SK-N-SH treated with all-trans-retinoic acid at 6 μM for 48 hours (cell line): ENCODE measurements around the gene SDHB.

Source experiments
- ATAC-seq: fragments of 200-7000 bp; cut with Tn5 transposase; 3 replicates; pipeline ENCODE4 v1.9.1; 2020; ENCODE audit warnings: mild to moderate bottlenecking, moderate library complexity
- ARNTL ChIP-seq: fragments of 450-650 bp; formaldehyde crosslinking; IDR thresholded peaks from 2 replicates; pipeline ENCODE4 v1.5.0; 2020; ENCODE audit warnings: low read depth, mild to moderate bottlenecking, moderate library complexity, borderline replicate concordance
- BACH2 ChIP-seq: fragments of 250-450 bp; sonication (Bioruptor Pico); IDR thresholded peaks from 2 replicates; pipeline ENCODE4 v1.9.0; 2021; ENCODE audit warnings: mild to moderate bottlenecking, borderline replicate concordance
- CSDC2 ChIP-seq: fragments of 250-450 bp; sonication (Bioruptor Pico); IDR thresholded peaks from 2 replicates; pipeline ENCODE4 v1.5.0; 2020; ENCODE audit warnings: mild to moderate bottlenecking, moderate library complexity
- ESRRG ChIP-seq: fragments of 250-450 bp; sonication (Bioruptor Pico); IDR thresholded peaks from 2 replicates; pipeline ENCODE4 v1.6.1; 2021; ENCODE audit warnings: mild to moderate bottlenecking
- GLIS3 ChIP-seq: fragments of 250-450 bp; sonication (Bioruptor Pico); IDR thresholded peaks from 2 replicates; pipeline ENCODE4 v1.5.0; 2020; ENCODE audit warnings: mild to moderate bottlenecking, moderate library complexity
- ISL1 ChIP-seq: fragments of 250-450 bp; sonication (Bioruptor Pico); IDR thresholded peaks from 2 replicates; pipeline ENCODE4 v2.1.2; 2022; ENCODE audit warnings: mild to moderate bottlenecking, moderate library complexity
- OSR1 ChIP-seq: fragments of 250-450 bp; sonication (Bioruptor Pico); IDR thresholded peaks from 2 replicates; pipeline ENCODE4 v1.8.0; 2022; ENCODE audit warnings: moderate library complexity, mild to moderate bottlenecking, inconsistent platforms
- PPARA ChIP-seq: fragments of 250-450 bp; sonication (Bioruptor Pico); IDR thresholded peaks from 2 replicates; pipeline ENCODE4 v1.5.0; 2020; ENCODE audit warnings: mild to moderate bottlenecking, borderline replicate concordance
- RARB ChIP-seq: fragments of 250-450 bp; sonication (Bioruptor Pico); IDR thresholded peaks from 2 replicates; pipeline ENCODE4 v1.8.0; 2021; ENCODE audit warnings: mild to moderate bottlenecking, moderate library complexity
- SNAI2 ChIP-seq: fragments of 250-450 bp; sonication (Bioruptor Pico); IDR thresholded peaks from 2 replicates; pipeline ENCODE4 v1.5.0; 2020; ENCODE audit warnings: mild to moderate bottlenecking, moderate library complexity
- TCF4 ChIP-seq: fragments of 250-450 bp; sonication (Bioruptor Pico); IDR thresholded peaks from 2 replicates; pipeline ENCODE4 v1.8.0; 2021; ENCODE audit warnings: mild to moderate bottlenecking, moderate library complexity, borderline replicate concordance
- TOX ChIP-seq: fragments of 250-450 bp; sonication (Bioruptor Pico); IDR thresholded peaks from 2 replicates; pipeline ENCODE4 v1.8.0; 2021; ENCODE audit warnings: mild to moderate bottlenecking, moderate library complexity, borderline replicate concordance
- ZC3H10 ChIP-seq: fragments of 250-450 bp; sonication (Bioruptor Pico); IDR thresholded peaks from 2 replicates; pipeline ENCODE4 v1.5.1; 2021; ENCODE audit warnings: mild to moderate bottlenecking, moderate library complexity
- ZFP3 ChIP-seq: fragments of 250-450 bp; sonication (Bioruptor Pico); IDR thresholded peaks from 2 replicates; pipeline ENCODE4 v1.5.0; 2020; ENCODE audit warnings: mild to moderate bottlenecking, moderate library complexity
- ZFP30 ChIP-seq: fragments of 450-650 bp; formaldehyde crosslinking; IDR thresholded peaks from 2 replicates; pipeline ENCODE4 v1.5.0; 2022; ENCODE audit warnings: mild to moderate bottlenecking, moderate library complexity
- ZNF565 ChIP-seq: fragments of 450-650 bp; formaldehyde crosslinking; conservative IDR thresholded peaks from 2 replicates; pipeline ENCODE4 v1.5.0; 2020; ENCODE audit warnings: low read depth, mild to moderate bottlenecking, moderate library complexity
- ZNF70 ChIP-seq: fragments of 450-650 bp; formaldehyde crosslinking; IDR thresholded peaks from 2 replicates; pipeline ENCODE4 v1.5.0; 2020; ENCODE audit warnings: mild to moderate bottlenecking, moderate library complexity
- ZNF8 ChIP-seq: fragments of 450-650 bp; formaldehyde crosslinking; IDR thresholded peaks from 2 replicates; pipeline ENCODE4 v1.5.0; 2020; ENCODE audit warnings: mild to moderate bottlenecking, moderate library complexity
- TF ChIP-seq, protein P1 (sequence below): fragments of 250-450 bp; sonication (Bioruptor Pico); IDR thresholded peaks from 2 replicates; pipeline ENCODE4 v1.8.0; 2020; ENCODE audit warnings: mild to moderate bottlenecking, moderate library complexity, borderline replicate concordance
- TF ChIP-seq, protein P2 (sequence below): fragments of 250-450 bp; sonication (Bioruptor Pico); IDR thresholded peaks from 2 replicates; pipeline ENCODE4 v1.5.1; 2020; ENCODE audit warnings: low read depth, mild to moderate bottlenecking, moderate library complexity
- TF ChIP-seq, protein P3 (sequence below): fragments of 250-450 bp; sonication (Bioruptor Pico); IDR thresholded peaks from 2 replicates; pipeline ENCODE4 v1.8.0; 2021; ENCODE audit warnings: low read depth, mild to moderate bottlenecking, moderate library complexity, borderline replicate concordance
- TF ChIP-seq, protein P4 (sequence below): fragments of 250-450 bp; sonication (Bioruptor Pico); IDR thresholded peaks from 2 replicates; pipeline ENCODE4 v1.5.0; 2020; ENCODE audit warnings: mild to moderate bottlenecking, moderate library complexity
- TF ChIP-seq, protein P5 (sequence below): fragments of 250-450 bp; sonication (Bioruptor Pico); IDR thresholded peaks from 2 replicates; pipeline ENCODE4 v1.5.1; 2021; ENCODE audit warnings: mild to moderate bottlenecking, moderate library complexity

SDHB gene

DNA sequence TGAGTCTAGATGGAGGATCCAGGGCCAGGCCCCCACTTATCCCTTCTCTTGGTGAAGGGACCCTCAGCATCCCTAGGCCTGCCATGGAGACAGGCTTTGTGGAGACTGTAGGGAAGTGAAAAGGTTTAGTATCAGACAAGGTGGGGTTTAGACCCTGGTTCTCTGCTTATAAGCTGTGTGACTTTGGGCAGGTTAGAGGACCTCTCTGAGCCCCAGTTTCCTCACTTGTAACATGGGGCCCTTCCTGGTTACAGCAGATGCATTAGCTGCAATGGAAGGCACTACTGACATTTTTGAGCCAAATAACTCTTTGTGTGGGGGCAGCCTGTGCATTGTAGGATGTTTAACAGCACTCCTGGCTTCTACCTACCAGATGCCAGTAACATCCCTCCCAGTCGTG lies 42.8 kb upstream of the SDHB start:
- no peak for ATAC-seq
- TF ChIP-seq ZNF565 (CRISPR knock-in tag) (no peak), TCF4 (no peak), ZNF70 (CRISPR knock-in tag) (no peak), CSDC2 (CRISPR knock-in tag) (no peak), ZFP3 (no peak), GLIS3 (CRISPR knock-in tag) (no peak), OSR1 (CRISPR knock-in tag) (no peak), SNAI2 (CRISPR knock-in tag) (no peak), TOX (CRISPR knock-in tag) (no peak), ARNTL (CRISPR knock-in tag) (no peak), PPARA (no peak), ZFP30 (CRISPR knock-in tag) (no peak), ISL1 (CRISPR knock-in tag) (no peak), ZNF8 (CRISPR knock-in tag) (no peak), RARB (no peak), BACH2 (no peak), ZC3H10 (no peak)
- TF ChIP-seq, protein P1, sequence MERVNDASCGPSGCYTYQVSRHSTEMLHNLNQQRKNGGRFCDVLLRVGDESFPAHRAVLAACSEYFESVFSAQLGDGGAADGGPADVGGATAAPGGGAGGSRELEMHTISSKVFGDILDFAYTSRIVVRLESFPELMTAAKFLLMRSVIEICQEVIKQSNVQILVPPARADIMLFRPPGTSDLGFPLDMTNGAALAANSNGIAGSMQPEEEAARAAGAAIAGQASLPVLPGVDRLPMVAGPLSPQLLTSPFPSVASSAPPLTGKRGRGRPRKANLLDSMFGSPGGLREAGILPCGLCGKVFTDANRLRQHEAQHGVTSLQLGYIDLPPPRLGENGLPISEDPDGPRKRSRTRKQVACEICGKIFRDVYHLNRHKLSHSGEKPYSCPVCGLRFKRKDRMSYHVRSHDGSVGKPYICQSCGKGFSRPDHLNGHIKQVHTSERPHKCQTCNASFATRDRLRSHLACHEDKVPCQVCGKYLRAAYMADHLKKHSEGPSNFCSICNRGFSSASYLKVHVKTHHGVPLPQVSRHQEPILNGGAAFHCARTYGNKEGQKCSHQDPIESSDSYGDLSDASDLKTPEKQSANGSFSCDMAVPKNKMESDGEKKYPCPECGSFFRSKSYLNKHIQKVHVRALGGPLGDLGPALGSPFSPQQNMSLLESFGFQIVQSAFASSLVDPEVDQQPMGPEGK (CRISPR knock-in tag): no peak
- TF ChIP-seq, protein P2, sequence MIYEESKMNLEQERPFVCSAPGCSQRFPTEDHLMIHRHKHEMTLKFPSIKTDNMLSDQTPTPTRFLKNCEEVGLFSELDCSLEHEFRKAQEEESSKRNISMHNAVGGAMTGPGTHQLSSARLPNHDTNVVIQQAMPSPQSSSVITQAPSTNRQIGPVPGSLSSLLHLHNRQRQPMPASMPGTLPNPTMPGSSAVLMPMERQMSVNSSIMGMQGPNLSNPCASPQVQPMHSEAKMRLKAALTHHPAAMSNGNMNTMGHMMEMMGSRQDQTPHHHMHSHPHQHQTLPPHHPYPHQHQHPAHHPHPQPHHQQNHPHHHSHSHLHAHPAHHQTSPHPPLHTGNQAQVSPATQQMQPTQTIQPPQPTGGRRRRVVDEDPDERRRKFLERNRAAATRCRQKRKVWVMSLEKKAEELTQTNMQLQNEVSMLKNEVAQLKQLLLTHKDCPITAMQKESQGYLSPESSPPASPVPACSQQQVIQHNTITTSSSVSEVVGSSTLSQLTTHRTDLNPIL: no peak
- TF ChIP-seq, protein P3, sequence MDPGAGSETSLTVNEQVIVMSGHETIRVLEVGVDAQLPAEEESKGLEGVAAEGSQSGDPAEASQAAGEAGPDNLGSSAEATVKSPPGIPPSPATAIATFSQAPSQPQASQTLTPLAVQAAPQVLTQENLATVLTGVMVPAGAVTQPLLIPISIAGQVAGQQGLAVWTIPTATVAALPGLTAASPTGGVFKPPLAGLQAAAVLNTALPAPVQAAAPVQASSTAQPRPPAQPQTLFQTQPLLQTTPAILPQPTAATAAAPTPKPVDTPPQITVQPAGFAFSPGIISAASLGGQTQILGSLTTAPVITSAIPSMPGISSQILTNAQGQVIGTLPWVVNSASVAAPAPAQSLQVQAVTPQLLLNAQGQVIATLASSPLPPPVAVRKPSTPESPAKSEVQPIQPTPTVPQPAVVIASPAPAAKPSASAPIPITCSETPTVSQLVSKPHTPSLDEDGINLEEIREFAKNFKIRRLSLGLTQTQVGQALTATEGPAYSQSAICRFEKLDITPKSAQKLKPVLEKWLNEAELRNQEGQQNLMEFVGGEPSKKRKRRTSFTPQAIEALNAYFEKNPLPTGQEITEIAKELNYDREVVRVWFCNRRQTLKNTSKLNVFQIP (CRISPR knock-in tag): no peak

DNA sequence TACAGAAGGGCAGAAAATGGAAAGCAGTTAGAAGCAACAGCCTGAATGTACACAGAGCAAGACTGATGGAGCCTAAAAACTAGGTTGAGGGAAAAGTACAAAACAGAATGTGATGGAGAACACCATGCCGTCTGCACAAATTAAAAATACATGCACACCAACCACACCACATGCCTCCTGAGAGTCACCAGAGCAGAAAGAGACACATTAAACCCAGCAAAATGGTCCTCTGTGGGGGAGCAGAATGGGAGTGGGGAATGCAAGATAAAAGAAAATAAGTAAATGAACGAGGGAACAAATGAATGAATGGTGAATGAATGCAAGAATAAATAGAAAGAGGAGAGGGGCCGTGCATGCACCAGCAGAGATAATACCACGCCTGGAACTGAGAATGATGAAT lies 41.3 kb upstream of the SDHB start:
- TF ChIP-seq, protein P2: no peak
- TF ChIP-seq ARNTL (CRISPR knock-in tag): no peak
- no peak for TF ChIP-seq ZNF70 (CRISPR knock-in tag)

DNA sequence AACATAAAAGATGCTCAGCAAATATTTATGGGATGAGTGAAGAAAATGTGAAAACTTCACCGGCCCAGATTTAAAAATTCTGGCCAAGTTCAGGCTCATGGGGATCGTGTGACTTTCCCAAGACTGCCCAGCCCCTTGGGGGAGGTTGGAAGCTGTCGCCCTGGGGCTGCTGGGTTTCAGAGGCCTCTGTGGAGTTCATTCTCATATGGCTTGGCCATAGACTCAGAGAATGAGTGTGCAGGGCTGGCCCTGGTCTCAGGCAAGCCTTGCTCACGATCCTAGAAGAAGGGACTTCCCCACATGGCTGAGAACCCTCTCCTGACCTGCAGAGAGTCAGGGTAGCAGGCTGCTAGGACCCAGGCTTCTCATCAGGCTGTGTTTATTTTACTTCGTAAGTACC lies 40.8 kb upstream of the SDHB start:
- no peak for TF ChIP-seq TOX (CRISPR knock-in tag)
- TF ChIP-seq ESRRG: no peak
- TF ChIP-seq, protein P4, sequence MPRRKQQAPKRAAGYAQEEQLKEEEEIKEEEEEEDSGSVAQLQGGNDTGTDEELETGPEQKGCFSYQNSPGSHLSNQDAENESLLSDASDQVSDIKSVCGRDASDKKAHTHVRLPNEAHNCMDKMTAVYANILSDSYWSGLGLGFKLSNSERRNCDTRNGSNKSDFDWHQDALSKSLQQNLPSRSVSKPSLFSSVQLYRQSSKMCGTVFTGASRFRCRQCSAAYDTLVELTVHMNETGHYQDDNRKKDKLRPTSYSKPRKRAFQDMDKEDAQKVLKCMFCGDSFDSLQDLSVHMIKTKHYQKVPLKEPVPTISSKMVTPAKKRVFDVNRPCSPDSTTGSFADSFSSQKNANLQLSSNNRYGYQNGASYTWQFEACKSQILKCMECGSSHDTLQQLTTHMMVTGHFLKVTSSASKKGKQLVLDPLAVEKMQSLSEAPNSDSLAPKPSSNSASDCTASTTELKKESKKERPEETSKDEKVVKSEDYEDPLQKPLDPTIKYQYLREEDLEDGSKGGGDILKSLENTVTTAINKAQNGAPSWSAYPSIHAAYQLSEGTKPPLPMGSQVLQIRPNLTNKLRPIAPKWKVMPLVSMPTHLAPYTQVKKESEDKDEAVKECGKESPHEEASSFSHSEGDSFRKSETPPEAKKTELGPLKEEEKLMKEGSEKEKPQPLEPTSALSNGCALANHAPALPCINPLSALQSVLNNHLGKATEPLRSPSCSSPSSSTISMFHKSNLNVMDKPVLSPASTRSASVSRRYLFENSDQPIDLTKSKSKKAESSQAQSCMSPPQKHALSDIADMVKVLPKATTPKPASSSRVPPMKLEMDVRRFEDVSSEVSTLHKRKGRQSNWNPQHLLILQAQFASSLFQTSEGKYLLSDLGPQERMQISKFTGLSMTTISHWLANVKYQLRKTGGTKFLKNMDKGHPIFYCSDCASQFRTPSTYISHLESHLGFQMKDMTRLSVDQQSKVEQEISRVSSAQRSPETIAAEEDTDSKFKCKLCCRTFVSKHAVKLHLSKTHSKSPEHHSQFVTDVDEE (CRISPR knock-in tag): no peak
- TF ChIP-seq BACH2: no peak
- no peak for TF ChIP-seq ZNF8 (CRISPR knock-in tag)
- no peak for TF ChIP-seq ZNF565 (CRISPR knock-in tag)
- TF ChIP-seq TCF4: no peak
- TF ChIP-seq ZFP3: no peak
- no peak for TF ChIP-seq ISL1 (CRISPR knock-in tag)
- TF ChIP-seq, protein P3 (CRISPR knock-in tag): no peak
- no peak for TF ChIP-seq RARB
- TF ChIP-seq SNAI2 (CRISPR knock-in tag): no peak
- TF ChIP-seq, protein P5, sequence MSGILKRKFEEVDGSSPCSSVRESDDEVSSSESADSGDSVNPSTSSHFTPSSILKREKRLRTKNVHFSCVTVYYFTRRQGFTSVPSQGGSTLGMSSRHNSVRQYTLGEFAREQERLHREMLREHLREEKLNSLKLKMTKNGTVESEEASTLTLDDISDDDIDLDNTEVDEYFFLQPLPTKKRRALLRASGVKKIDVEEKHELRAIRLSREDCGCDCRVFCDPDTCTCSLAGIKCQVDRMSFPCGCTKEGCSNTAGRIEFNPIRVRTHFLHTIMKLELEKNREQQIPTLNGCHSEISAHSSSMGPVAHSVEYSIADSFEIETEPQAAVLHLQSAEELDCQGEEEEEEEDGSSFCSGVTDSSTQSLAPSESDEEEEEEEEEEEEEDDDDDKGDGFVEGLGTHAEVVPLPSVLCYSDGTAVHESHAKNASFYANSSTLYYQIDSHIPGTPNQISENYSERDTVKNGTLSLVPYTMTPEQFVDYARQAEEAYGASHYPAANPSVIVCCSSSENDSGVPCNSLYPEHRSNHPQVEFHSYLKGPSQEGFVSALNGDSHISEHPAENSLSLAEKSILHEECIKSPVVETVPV (CRISPR knock-in tag): no peak
- no peak for TF ChIP-seq OSR1 (CRISPR knock-in tag)
- TF ChIP-seq, protein P1 (CRISPR knock-in tag): no peak
- no peak for TF ChIP-seq ZNF70 (CRISPR knock-in tag)
- no peak for ATAC-seq

More for the DNA sequence above, 41.3 kb upstream of the SDHB start:
- no peak for ATAC-seq
